ENCODE results near the gene PYGO2.

The PYGO2 gene

GRCh38 chr1:154974102-154974807, 12.7 kb upstream of the PYGO2 start, which contains the start of gene CKS1B:
Gene CKS1B, plus strand, starts transcription at chr1:154974681. Its CDS starts 65 bp downstream, at chr1:154974746.
- peak; percentile 78; the same call in 1 of the 2 replicates for TF ChIP-seq POLR2A (IDR thresholded peaks at IDR 0.05; ENCODE audit: low read depth, low read length)
- no peak for TF ChIP-seq TAF1 (IDR thresholded peaks at IDR 0.05; ENCODE audit: borderline replicate concordance, low read depth, low read length)
- TF ChIP-seq POLR2AphosphoS5 (IDR thresholded peaks at IDR 0.05; ENCODE audit: low read depth, low read length) = peak; percentile 84
- FAIRE-seq = peak; percentile 97
- peak; percentile 95 for DNase-seq (ENCODE audit: insufficient read length)

GRCh38 chr1:154973344-154974101, 11.9 kb upstream of the PYGO2 start:
- DNase-seq (ENCODE audit: insufficient read length) = peak; percentile 79
- FAIRE-seq = peak; percentile 78
- TF ChIP-seq POLR2A (IDR thresholded peaks at IDR 0.05; ENCODE audit: low read depth, low read length) = peak; percentile 43
- no peak; the same call in 1 of the 2 replicates for TF ChIP-seq POLR2AphosphoS5 (IDR thresholded peaks at IDR 0.05; ENCODE audit: low read depth, low read length)
- no peak for TF ChIP-seq TAF1 (IDR thresholded peaks at IDR 0.05; ENCODE audit: borderline replicate concordance, low read depth, low read length)

DNA sequence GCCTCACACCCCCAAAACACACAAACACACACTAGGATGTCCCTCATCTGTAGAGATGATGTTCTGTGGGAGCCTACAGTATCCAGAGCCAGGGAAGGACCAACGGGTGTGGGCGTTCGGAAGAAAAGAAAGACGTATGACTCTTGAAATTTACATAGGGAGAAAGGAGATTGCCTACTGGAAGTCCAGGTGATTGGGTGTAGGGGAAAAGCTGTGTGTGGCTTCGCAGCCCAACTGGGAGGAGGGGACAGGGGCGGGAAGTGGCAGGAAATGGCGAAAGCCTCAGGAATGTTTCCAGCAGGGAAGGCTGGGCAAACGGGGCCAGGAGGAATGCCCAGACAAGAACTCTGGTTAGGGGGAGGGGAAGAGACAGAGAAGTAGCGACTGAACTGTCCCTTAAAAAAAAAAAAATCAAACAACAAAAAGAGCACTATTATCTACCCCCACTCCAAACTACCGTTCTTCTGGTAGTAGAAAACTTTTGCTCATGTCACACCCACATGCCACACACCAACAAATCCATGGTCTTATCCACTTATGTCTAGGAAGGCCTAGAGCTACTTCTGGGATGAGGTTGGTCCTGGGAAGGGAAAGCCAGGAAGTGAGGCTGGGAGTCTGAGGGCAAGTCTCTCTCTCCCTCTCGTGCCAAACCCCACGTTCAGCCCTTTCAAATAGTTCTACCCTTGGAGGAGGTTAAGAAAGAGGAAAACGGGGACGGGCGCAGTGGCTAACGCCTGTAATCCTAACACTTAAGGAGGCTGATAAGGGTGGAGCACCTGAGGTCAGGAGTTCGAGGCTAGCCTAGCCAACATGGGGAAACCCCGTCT, 11.1 kb upstream of the PYGO2 start:
- DNase-seq (ENCODE audit: insufficient read length) = no peak
- TF ChIP-seq POLR2A (IDR thresholded peaks at IDR 0.05; ENCODE audit: low read depth, low read length) = no peak
- TF ChIP-seq POLR2AphosphoS5 (IDR thresholded peaks at IDR 0.05; ENCODE audit: low read depth, low read length) = no peak
- TF ChIP-seq TAF1 (IDR thresholded peaks at IDR 0.05; ENCODE audit: borderline replicate concordance, low read depth, low read length) = no peak
- FAIRE-seq = no peak

DNA sequence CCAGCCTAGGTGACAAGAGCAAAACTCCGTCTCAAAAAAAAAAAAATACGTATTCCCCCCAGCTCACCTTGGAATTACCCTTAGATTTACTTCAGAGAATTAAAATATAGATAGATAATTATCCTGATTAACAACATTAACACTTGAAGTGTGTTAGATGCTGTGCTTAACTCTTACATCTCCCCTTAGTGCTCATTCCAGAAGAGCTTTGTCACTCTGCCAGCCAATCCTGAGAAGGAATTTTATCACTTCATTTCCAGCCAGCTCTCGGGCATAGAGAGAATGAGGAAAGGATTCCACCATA, 10.6 kb upstream of the PYGO2 start:
- DNase-seq (ENCODE audit: insufficient read length) = no peak
- no peak for FAIRE-seq
- TF ChIP-seq POLR2A (IDR thresholded peaks at IDR 0.05; ENCODE audit: low read depth, low read length) (no peak), POLR2AphosphoS5 (IDR thresholded peaks at IDR 0.05; ENCODE audit: low read depth, low read length) (no peak), TAF1 (IDR thresholded peaks at IDR 0.05; ENCODE audit: borderline replicate concordance, low read depth, low read length) (no peak)

- FAIRE-seq (no peak), DNase-seq (ENCODE audit: insufficient read length) (no peak)
- TF ChIP-seq POLR2A (IDR thresholded peaks at IDR 0.05; ENCODE audit: low read depth, low read length) (no peak), POLR2AphosphoS5 (IDR thresholded peaks at IDR 0.05; ENCODE audit: low read depth, low read length) (no peak), TAF1 (IDR thresholded peaks at IDR 0.05; ENCODE audit: borderline replicate concordance, low read depth, low read length) (no peak)
Observed at GRCh38 chr1:154971341-154971998, 9.9 kb upstream of the PYGO2 start.

GRCh38 chr1:154970631-154971340, 9.2 kb upstream of the PYGO2 start, which contains the start of gene SHC1:
Gene SHC1, minus strand, starts transcription at chr1:154970747. Its CDS starts 221 bp downstream, at chr1:154970526.
- TF ChIP-seq POLR2AphosphoS5 (IDR thresholded peaks at IDR 0.05; ENCODE audit: low read depth, low read length) (peak; percentile 44; the same call in 1 of the 2 replicates), TAF1 (IDR thresholded peaks at IDR 0.05; ENCODE audit: borderline replicate concordance, low read depth, low read length) (no peak), POLR2A (IDR thresholded peaks at IDR 0.05; ENCODE audit: low read depth, low read length) (peak; percentile 26; the same call in 1 of the 2 replicates)
- DNase-seq (ENCODE audit: insufficient read length) (peak; percentile 76), FAIRE-seq (no peak)

DNA sequence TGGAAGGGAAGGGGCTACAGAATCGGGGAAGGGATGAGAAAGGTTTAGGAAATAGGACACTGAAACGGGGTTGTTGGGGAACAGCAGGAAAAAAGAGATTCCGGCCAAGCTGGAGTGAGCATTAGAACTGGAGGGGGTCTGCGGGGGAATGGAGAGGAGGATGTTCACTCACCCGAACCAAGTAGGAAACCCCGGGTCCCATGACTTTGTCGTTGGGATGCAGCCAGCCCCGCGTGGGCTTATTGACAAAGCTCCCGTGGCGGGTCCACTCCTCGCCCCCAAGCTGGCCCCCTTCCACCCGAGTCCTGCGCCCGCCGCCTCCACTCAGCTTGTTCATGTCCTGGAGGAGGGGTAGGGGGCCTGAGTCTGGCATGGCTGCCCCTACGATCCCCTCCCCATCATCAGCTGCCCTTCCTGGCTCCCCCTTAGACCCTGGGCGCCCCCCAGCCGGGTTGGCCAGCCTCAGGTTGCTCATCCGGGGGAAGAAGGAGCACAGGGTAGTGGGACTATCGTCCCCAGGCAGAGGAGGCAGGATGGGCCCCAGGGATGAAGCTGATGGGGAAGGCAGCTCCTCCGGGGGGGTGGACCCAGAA, 8.4 kb upstream of the PYGO2 start:
- TF ChIP-seq POLR2A (IDR thresholded peaks at IDR 0.05; ENCODE audit: low read depth, low read length) = no peak
- TF ChIP-seq POLR2AphosphoS5 (IDR thresholded peaks at IDR 0.05; ENCODE audit: low read depth, low read length) = no peak
- FAIRE-seq = no peak

DNA sequence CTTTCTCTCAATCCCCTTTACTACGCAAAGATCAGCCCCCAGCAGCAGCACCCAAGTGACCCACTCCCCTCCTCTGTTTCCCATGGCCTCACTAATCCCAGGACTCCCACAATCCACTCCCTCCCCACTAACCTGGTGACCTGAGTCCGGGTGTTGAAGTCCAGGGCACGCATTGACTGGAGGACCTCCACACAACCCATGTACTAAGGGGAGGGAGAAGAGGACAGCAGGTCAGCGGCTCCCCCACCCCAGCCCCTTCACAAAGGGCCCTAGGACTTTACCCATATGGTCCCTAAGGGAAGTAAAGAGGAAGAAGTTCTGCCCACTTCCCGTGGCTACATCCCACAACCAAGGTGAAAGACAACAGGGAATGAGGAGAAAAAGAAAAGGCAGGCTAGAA, 7.7 kb upstream of the PYGO2 start:
- FAIRE-seq = no peak
- TF ChIP-seq POLR2A (IDR thresholded peaks at IDR 0.05; ENCODE audit: low read depth, low read length) (no peak), POLR2AphosphoS5 (IDR thresholded peaks at IDR 0.05; ENCODE audit: low read depth, low read length) (no peak), TAF1 (IDR thresholded peaks at IDR 0.05; ENCODE audit: borderline replicate concordance, low read depth, low read length) (no peak)
- no peak for DNase-seq (ENCODE audit: insufficient read length)

More for the DNA sequence above, 8.4 kb upstream of the PYGO2 start:
- DNase-seq (ENCODE audit: insufficient read length) = no peak

DNA sequence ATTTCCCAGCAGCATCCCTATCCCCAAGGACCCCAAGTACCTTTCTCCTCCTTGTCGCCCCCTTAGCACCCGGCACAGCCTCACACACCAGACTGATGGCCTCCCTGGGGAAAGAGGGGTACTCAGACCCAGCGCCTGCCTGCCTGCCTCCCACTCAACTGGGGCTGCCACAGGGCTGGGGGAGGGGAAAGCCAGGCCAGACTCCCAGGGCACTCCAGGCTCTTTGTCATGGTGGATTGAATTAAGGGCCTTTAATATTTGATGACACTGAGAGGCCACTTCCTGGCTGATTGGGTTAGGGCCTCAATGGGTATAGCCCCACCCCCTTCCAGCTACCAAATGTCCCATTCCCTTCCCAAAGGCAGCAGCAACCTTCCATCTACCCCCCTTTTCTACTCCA, 7.1 kb upstream of the PYGO2 start:
- TF ChIP-seq POLR2AphosphoS5 (IDR thresholded peaks at IDR 0.05; ENCODE audit: low read depth, low read length) (no peak), TAF1 (IDR thresholded peaks at IDR 0.05; ENCODE audit: borderline replicate concordance, low read depth, low read length) (no peak), POLR2A (IDR thresholded peaks at IDR 0.05; ENCODE audit: low read depth, low read length) (no peak)
- no peak for FAIRE-seq
- DNase-seq (ENCODE audit: insufficient read length) = no peak
